ENCODE data around the gene HMCES.
"Not testable (repeated sequence)": the region's sequence is repeated elsewhere in the genome, so short reads cannot be mapped to it uniquely, and the experiment has no call there.

The HMCES gene

DNA sequence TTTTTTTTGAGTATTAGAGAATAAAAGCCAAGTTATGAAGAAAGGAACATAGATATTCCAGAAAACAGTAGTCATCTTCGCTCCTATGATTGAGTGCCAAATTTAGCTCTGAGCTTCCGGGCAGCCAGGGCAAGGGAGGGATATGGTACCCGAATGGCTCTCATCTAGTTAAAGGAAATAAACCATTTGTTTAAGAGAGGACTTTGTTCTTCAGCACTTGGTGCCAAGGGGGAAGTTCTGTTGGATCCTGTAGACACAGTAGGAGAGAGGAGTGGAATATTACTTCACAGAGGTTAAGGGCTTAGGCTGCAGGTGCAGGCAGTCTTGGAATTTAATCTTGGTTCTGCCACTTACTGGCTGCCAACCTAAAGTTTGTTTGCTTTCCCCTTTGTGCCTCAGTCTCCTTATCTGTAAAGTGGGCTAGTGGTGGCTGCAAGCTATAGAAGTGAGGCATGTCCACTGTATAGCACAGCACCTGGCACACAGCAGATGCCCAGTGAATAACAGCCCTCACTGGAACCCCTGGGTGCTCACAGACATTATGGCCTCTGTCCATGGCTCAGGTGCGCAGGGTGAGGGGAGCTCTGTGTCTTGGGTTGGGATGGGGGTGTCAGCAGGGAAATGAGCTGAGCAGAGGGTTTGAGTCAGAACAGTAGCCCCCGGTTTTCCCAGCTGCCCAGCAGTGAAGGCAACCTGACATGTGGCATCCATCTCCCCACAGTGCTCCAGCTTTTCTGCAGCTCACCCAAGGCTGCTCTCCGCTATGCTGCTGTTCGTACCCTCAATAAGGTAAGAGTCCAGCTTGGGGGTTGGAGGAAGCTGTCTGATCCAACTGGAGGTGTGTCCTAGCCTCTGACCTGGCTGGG is 18.8 kb upstream of the HMCES start:
- no peak for DNase-seq

DNA sequence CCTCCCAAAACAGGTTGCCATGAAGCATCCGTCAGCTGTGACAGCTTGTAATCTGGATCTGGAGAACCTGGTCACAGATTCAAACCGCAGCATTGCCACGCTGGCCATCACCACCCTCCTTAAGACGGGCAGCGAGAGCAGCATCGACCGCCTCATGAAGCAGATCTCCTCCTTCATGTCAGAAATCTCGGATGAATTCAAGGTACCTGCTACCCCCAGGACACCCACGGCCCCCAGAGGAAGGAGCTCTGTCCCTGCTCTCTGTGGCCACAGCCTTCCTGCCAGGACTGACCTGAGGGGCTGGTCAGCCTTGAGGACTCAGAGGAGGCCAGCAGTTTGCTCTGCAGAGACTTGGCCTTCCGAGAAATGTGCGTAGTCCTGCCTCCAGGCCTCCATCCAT is 18.1 kb upstream of the HMCES start:
- DNase-seq, result no peak

DNA sequence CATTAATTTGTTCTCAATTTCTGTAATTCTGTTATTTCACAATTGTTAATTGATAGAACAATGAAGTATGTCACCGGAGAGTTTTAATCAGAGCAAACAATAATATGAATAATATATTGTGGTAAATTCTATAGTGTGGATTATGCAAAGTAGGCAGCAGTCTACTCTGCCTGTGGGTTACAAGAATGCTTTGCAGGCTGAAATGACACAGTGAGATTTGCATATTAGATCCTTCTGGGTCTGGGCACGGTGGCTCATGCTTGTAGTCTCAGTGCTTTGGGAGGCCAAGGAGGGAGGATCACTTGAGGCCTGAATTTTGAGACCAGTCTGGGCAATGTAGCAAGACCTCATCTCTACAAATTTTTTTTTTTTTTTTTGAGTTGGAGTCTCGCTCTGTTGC is 16.8 kb upstream of the HMCES start:
- DNase-seq, result no peak

DNA sequence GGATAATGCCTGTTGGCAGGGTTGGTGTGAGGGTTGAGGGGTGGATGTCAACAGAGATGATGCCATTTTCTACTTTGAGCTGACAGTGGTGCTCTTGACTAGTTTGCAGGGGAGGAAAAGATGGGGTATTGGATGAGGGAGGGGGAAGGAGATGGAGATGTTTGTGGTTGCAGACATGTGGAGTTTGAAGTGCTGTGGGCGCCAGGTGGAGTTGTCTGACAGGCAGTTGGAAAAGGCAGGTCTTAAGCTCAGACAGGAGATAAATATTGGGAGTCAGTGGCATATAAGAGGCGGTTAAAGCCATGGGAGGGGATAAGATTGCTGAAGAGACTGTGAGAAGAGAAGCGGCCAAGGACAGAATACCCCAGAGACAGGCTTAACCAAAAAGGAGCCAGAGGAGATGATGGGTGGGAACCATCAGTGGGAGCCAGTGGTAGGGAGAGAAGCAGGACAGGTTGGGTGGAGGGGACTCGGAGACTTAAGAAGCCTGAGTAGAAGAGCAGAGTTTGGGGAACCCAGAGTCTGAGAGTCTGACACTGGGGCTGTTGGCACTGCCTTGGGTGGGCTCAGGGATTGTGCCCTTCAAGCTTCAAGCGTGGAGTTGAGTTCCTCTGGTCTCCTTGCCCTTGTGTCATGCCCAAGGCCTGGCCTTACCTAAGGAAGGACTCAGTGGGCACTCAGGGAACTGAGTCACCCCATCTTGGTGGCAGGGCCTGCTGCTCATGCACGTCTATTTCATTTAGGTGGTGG is 15.3 kb upstream of the HMCES start:
- no peak for DNase-seq

DNA sequence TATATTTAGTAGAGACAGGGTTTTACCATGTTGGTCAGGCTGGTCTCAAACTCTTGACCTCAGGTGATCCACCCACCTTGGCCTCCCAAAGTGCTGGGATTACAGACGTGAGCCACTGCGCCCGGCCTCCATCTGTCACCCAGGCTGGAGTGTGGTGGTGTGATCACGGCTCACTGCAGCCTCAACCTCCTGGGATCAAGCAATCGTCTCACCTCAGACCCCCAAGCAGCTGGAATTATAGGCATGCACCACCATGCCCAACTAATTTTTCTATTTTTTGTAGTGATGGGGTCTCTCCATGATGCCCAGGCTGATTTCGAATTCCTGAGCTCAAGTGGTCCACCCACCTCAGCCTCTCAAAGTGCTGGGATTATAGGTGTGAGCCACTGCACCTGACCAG is 13.7 kb upstream of the HMCES start:
- not testable (repeated sequence) for DNase-seq

DNA sequence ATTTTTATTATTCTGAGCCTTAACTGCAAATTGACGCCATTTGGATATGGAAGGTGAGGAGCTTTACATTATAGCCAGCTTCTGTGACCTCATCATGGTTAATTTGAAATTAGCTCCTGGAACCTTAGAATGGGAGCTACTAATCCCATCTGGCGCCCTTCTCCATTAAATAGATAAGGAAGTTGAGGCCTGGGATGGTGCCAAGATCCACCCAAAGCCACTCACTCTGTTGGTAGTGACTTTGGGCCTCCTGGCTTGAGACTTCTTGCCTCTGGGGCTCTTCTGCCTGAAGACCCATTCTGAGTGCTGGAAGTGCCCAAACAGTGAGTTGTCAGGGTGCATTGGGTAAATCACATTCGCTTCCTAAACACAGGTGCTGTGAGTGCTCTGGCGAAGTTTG is 12.0 kb upstream of the HMCES start:
- peak; percentile 70 for DNase-seq

DNA sequence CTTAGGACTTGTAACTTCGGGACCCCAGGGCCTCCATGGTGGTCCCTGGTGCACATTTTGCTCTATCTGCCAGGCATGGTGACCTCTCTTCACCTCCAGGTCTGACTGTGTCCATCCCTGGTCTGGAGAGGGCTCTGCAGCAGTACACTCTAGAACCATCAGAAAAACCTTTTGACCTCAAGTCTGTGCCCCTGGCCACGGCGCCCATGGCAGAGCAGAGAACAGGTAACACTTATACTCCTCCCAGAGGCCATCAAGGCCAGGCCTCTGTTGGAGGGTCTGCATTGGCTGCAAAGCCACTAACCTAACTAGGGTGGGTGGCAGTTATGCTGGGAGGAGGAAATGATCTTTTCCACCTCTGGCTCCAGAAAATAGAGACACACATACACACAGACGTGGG is 10.3 kb upstream of the HMCES start:
- DNase-seq, result no peak

DNA sequence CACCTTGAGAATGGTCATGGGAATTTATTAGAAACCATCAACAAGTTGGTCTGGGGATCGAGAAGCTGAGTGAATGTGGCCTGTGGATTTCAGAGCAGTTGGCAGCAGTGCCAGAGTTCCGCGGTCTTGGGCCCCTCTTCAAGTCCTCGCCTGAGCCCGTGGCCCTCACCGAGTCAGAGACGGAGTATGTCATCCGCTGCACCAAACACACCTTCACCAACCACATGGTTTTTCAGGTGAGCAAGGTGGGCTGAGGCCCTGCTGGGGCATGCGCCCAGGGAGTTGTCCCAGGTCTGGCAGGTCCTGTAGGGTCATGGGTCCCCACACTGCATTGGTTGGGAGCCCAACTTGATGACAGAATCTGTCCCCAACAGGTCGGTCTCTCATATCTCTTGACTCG is 7.0 kb upstream of the HMCES start:
- no peak for DNase-seq

DNA sequence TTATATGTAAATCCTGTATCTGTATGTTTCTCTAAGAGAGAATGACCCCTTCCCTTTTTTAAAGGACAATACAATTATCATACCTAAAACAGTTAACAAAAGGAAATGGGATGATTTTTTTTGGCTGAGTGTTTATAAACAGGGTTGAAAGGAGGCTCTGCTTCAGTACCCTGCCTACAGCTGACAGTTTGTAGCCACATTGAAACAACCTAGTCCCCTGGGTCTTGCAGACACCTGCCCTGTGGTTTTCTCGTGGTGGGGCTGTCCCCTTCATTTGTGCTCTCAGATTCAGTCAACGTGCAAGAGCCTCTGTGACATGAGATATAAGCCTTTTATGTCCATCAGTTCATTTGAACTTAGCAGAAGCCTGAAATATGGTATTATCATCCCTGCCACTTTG is 2.3 kb upstream of the HMCES start:
- DNase-seq, result no peak

DNA sequence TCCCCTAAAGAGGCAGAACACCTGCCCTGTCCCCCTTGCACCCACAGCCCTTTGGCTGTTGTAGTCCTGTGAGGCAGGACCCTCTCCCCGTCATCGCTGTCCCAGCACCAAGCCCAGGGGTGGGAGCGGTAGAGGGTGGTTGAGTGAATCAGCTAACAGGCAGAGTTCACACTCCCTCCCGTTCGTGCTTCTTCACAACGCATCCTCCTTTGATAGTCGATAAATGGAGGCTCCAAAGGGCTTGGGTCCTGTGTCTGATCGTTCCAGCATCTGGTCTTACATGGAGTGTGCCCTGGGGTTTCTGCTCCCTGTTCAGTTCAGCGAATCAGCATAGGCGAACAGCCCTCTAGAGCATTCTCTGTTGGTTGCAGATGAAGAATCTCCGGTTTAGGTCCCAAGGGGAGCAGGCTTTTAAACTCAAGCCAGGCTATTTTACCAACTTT is 820 bp upstream of the HMCES start:
- DNase-seq, result peak; percentile 9

DNA sequence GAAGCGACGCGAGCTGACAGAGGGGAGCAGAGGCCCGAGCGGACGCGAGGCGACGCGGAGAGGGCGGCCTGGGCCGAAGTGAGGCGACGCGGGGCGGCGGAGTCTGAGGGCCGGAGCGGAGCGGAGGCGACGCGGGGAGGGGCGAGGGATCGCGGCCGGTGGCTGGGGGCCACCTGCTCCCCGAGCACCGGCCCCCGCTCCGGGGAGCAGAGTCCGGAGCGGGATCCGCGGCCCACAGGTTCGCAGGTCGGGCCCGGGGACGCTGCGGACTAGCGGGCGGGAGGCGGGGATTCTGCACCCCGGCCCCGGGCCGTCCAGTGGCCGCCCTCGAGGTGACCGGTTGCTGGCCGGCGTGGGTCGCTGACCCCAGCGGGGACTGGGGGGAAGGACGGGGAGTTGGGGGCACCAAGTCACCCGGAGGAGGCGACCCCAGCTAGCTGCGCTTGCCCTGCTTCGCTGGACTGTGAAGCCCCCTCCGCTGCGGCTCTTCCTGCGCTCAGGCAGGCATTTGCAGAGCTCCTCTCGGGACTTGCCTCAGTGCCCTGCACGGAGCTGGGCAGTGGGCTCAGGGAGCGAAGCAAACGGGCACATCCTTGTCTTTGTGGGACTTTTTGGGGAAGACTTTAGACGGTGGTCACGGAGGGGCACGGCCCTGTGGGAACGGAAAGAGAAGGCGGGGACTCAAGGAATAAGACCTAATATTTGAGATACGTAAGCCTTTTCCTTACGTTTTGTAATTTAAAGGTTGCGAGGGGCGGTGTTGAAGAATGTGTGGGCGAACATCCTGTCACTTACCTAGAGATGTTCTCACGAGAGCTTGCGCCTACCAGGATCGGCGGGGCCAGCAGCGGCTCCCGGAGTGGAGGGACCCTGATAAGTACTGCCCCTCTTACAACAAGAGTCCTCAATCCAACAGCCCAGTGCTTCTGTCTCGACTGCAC is 566 bp downstream of the HMCES start:
- DNase-seq, result peak; percentile 58

DNA sequence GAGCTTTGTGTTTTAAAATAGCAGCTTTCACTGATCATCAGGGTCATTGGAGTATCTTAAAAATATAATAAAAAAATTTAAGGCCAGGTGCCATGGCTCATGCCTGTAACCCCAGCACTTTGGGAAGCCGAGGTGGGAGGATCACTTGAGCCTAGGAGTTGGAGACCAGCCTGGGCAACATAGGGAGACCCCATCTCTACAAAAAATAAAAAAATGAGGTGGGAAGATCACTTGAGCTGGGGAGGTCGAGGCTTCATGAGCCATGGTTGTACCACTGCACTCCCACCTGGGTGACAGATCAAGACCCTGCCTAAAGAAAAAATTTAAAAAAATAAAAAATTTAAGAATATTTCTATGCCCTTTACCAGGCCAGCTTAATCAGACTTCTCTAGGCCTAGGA is 1.5 kb downstream of the HMCES start:
- no peak for DNase-seq

DNA sequence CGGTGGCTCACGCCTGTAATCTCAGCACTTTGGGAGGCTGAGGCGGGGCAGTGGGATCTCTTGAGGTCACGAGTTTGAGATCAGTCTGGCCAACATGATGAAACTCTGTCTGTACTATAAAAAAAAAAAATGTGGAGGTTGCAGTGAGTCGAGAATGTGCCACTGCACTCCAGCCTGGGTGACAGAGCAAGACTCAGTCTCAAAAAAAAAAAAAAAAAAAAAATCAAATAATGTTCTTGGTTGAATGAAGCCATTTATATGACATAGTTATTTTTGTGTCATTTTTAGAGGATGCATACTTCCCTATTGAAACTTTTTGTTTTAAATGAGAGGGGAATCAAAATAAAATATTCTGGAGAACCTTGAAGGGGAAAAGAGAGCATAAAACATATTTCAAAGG is 3.1 kb downstream of the HMCES start:
- DNase-seq, result no peak

DNA sequence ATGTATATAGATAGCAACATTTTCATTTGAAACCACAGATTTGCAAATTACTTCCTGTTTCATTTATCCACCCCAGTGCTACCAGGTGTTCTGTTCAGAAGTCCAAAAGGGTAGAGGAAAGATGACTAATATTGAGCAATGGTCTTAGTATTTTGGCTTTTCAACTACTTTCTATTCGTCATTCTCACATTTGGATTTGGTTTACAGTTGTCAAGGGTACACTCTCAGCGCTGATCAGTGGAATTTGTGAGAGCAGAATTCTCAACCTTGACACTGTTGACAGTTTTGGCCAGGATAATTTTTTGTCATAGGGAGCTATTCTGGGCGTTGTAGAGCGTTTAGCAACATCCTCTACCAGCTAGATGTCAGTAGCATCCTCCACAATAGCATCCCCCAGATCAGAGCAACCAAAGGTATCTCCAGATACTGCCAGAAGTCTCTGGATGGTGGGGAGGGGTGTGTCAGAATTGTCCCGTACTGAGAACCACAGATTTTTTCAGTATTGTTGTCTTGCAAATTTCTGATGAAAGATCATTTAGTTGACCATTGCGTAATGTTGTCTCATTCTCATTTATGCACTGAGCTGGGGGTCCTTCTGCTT is 4.2 kb downstream of the HMCES start:
- DNase-seq, result no peak

DNA sequence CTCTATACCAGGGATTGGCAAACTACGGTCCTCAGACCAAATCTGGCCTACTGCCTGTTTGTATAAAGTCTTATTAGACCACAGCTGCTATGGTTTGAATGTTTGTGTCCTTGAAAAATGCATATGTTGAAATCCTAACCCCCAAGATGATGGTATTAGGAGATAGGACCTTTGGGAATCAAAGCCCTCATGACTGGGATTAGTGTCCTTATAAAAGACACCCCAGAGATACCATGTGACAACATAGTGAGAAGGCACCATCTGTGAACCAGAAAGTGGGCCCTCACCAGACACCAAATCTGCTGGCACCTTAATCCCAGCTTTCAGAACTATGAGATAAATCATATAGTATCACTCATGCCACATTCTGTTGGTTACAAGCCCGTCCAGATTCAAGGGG is 7.4 kb downstream of the HMCES start:
- no peak for DNase-seq

DNA sequence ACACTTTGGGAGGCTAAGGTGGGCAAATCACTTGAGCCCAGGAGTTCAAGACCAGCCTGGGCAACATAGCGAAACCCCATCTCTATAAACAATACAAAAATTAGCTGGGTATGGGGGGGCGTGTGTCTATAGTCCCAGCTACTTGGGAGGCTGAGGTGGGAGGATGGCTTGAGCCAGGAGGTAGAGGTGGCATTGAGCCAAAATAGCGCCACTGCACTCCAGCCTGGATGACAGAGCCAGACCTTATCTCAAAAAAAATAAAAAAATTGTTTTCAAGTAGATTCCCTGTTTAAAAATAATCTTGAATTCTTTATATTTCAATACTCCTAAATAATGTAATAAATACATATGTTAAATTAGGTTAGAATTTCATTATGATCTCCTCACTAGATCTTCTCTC is 9.8 kb downstream of the HMCES start:
- peak; percentile 50 for DNase-seq

DNA sequence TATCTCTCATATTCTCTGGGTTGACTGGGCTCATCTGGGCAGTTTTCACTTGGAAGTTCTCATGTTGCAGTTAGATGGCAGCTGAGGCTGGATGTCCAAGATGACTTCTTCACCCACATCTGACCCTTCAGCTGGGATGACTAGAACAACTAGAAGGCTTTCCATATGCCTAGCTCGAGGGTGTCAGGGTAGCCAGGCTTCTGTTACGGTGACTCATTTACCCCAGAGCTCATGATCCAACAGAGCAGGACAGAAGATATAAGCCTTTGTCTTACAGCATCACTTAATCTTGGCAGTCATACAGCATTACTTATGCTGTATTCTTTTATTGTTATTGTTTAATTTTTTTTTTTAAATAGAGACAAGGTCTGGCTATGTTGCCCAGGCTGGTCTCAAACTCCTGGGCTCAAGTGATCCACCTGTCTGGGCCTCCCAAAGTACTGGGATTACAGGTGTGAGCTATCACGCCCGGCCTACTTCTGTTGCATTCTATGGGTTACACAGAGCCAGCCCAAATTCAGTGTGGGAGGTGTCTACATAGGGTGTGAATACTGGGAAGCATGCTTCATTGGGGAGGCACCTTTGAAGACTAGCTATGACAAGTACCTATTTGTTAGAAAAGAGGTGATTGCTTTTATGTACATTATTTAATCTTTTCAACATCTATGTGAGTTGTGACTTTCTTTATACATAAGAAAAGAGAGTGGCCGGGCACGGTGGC is 10.7 kb downstream of the HMCES start:
- DNase-seq, result peak; percentile 60

DNA sequence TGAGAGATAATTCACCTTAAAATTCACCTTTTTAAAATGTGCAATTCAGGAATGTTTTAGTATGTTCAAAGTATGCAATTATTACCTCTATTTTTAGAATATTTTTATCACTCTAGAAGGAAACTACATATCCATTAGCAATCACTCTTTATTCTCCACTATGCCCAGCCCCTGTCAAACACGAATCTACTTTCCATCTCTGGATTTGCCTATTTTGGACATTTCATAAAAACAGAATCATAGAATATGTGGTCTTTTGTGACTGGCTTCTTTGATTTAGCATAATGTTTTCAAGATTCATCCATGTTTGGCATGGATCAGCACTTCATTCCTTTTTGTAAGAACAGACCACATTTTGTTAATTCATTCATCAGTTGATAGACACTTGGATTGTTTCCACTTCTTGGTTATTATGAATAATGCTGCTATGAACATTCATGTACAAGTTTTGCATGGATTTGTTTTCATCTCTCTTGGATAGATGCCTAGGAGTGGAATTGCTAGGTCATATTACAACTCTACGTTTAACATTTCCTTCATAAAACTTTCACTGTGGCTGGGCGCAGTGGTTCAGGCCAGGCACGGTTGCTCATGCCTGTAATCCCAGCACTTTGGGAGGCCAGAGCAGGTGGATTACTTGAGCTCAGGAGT is 12.7 kb downstream of the HMCES start:
- no peak for DNase-seq

DNA sequence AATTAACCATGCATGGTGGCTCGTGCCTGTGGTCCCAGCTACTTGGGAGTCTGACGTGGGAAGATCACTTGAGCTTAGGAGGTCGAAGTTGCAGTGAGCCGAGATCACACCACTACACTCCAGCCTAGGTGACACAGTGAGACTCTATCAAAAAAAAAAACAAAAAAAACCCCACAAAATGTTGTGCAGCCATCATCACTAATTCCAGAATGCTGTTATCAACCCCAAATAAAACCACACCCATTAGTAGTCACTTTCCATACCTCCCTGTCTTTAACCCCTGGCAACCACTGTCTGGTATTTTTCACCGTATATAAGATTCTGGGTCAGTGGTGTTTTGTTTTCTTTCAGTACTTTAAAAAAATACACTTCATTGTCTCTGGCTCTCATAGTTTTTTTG is 16.6 kb downstream of the HMCES start:
- DNase-seq, result peak; percentile 79

DNA sequence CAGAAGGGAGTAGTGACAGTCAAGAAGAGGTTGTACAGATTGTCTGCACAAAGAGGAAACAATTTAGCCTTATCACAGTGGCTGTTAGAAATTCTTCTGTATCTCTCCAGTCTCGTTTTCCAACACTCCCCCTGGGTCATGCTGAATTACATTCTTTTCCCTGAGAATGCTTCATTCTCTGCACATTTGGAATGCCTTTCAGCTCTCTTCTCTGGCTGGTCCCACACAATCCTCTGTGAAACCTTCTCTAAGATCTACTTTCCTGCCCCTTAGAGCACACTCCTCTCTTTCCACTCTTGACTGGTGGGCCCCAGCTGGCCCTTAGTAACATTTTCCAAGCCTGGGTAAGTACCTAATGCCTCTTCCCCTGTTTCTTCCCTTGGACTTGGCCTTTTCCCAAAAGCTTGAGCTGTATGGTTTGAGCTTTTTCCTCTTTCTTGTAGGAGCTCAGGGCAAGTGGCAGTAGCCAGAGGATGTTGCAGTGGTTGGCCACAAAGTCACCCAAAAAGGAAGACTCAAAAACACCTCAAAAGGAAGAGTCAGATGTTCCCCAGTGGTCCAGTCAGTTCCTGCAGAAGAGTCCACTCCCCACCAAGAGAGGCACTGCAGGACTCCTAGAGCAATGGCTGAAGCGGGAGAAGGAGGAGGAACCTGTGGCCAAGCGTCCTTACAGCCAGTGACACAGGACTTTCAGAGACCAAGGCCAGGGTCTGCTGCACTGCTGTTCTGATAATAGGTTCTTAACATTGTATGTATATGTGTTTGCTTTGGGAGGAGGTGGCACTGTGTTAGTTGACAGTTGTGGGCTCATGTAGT is 25.7 kb downstream of the HMCES start:
- DNase-seq, result no peak

DNA sequence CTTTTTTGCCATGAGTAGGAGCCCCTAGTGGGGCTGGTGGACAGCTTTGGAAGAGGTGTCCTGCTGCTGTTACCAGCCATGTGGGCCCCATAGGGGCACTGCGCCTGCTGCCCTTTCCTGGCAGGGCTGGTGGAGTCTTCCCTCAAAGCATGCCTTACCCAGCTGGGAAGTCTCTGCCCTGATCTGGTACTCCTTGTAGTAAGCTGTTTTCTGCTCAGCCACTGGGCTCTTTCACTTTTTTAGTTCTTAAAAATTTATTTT is 26.2 kb downstream of the HMCES start:
- DNase-seq, result no peak
